Tibial nerve (tissue), 4 donors: Measurements from ENCODE around the gene HES3. TPM values are rescaled to one million over a fixed set of nuclear protein-coding genes. Genes with fewer than 3 reads are reported as not detected.
A peak's percentile ranks its signal among the peaks of the same experiment; 100 is the strongest.

Experiments
- DNase-seq, 2 donors: peaks; one replicate each; pipeline ENCODE4 v3.0.0-alpha.2; 2019; ENCODE audit warnings: low spot score in 2 of 2
- H3K27ac ChIP-seq, 4 donors: fragments of 200-600 bp; sonication (generic) in 3 of 4; one replicate each; pipeline ENCODE4 v1.5.1; 2017 to 2019; ENCODE audit warnings: mild to moderate bottlenecking in 1 of 4
- H3K27me3 ChIP-seq, 2 donors: fragments of 200-600 bp; sonication (generic) in 1 of 2; one replicate each; pipeline versions ENCODE4 v1.5.1 to v1.6.0; 2017 to 2019
- H3K36me3 ChIP-seq, 3 donors: fragments of 200-600 bp; sonication (generic); one replicate each; pipeline ENCODE4 v1.5.1; 2018 to 2019
- H3K4me1 ChIP-seq, 4 donors: fragments of 200-600 bp; sonication (generic) in 3 of 4; one replicate each; pipeline ENCODE4 v1.5.1; 2017 to 2019
- H3K4me3 ChIP-seq, 4 donors: fragments of 200-600 bp; sonication (generic) in 3 of 4; one replicate each; pipeline ENCODE4 v1.5.1; 2017 to 2019; ENCODE audit warnings: mild to moderate bottlenecking in 1 of 4, moderate library complexity in 1 of 4
- H3K9me3 ChIP-seq, 4 donors: fragments of 200-600 bp; sonication (generic) in 3 of 4; one replicate each; pipeline ENCODE4 v1.5.1; 2017 to 2019
- EP300 ChIP-seq, 2 donors: sonication (generic); formaldehyde crosslinking; IDR thresholded peaks; one replicate each; pipeline ENCODE4 v1.6.1; 2017; ENCODE audit warnings: antibody characterized with exemption in 2 of 2, mild to moderate bottlenecking in 1 of 2
- POLR2A ChIP-seq, 2 donors: fragments of 450-650 bp; IDR thresholded peaks; one replicate each; pipeline ENCODE4 v1.6.1; 2017; ENCODE audit warnings: antibody characterized with exemption in 2 of 2, mild to moderate bottlenecking in 2 of 2, moderate library complexity in 2 of 2
- WGBS, 2 donors: methylation state at CpG; one replicate each; pipeline ENCODE4 v1.1.5; 2018; 5-methylcytosine and 5-hydroxymethylcytosine counted together
- total RNA-seq, 4 donors: library from RNA; depleted of rRNA; stranded (reverse); fragments of >200 nt; gene quantifications; one replicate each; pipeline ENCODE4 v1.1.0, GENCODE V29; 2016
- TF ChIP-seq, protein P1 (sequence below), 5 experiments: fragments of 200-600 bp in 3 of 5; fragments of 450-650 bp in 2 of 5; sonication (generic) in 3 of 5; IDR thresholded peaks; one replicate each; pipeline ENCODE4 v1.5.1; 2016 to 2019; ENCODE audit warnings: antibody characterized with exemption in 5 of 5, mild to moderate bottlenecking in 3 of 5, moderate library complexity in 2 of 5

The HES3 gene
- total RNA-seq, 4 donors from 2014 or later = not detected

DNA sequence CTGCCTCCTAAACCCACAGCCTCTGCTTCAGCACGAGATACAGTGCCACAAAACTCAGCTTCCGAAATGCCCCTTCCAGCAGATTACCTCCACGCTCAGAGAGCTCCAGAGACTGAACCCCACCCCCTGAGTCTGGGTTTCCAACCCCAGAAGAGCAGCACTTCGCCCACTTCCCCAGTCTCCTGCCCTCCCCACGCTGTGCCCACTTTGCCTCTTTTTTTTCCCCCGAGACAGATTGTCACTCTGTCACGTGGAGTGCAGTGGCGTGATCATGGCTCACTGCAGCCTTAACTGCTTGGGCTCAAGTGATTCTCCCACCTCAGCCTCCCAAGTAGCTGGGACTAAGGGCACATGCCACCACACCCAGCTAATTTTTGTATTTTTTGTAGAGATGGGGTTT lies 18.3 kb upstream of the HES3 start:
- H3K36me3 ChIP-seq = peaks cover 0 to 97% (median 6%) of the 10 kb centered on the region in 3 donors
- TF ChIP-seq, protein P1, sequence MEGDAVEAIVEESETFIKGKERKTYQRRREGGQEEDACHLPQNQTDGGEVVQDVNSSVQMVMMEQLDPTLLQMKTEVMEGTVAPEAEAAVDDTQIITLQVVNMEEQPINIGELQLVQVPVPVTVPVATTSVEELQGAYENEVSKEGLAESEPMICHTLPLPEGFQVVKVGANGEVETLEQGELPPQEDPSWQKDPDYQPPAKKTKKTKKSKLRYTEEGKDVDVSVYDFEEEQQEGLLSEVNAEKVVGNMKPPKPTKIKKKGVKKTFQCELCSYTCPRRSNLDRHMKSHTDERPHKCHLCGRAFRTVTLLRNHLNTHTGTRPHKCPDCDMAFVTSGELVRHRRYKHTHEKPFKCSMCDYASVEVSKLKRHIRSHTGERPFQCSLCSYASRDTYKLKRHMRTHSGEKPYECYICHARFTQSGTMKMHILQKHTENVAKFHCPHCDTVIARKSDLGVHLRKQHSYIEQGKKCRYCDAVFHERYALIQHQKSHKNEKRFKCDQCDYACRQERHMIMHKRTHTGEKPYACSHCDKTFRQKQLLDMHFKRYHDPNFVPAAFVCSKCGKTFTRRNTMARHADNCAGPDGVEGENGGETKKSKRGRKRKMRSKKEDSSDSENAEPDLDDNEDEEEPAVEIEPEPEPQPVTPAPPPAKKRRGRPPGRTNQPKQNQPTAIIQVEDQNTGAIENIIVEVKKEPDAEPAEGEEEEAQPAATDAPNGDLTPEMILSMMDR (IDR thresholded peaks at IDR 0.05) = no peak
- TF ChIP-seq POLR2A (IDR thresholded peaks at IDR 0.05) (no peak), EP300 (IDR thresholded peaks at IDR 0.05) (no peak)
- H3K27ac ChIP-seq = no peak overlapping the region
- H3K27me3 ChIP-seq = no peaks in the 10 kb centered on the region
- peaks cover 0 to 13% (median 0%) of the 10 kb centered on the region in 4 donors for H3K4me1 ChIP-seq
- H3K9me3 ChIP-seq = no peaks in the 10 kb centered on the region
- WGBS, 2 donors = 88 to 90% methylated on average over 8 of the region's 8 CpGs
- no peak overlapping the region for H3K4me3 ChIP-seq
- no peak for DNase-seq

DNA sequence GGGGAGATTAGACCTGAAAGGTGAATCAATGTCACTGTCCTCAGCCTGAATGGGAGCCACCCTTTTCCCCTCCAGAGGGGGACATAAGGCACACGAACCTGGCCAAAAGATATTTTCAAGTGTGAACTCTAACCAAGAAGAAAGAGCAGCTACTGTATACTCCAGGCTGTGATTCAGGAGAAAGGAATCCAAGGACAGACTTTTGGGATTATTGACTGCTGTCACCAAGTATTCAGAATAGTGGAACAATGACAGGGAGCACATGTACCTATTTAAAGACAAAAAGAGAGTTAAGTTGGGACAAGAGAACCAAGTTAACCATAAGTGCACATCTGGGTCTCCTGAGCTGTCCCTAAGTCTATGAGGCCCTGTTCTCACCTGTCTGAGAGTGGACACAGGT lies 10.6 kb upstream of the HES3 start:
- WGBS, 2 donors = 55 to 68% methylated on average over 1 of the region's 1 CpG
- Histone ChIP-seq H3K36me3 (peaks cover 0 to 57% (median 14%) of the 10 kb centered on the region in 3 donors), H3K27ac (no peak overlapping the region), H3K4me3 (no peak overlapping the region), H3K4me1 (peaks cover 0 to 19% (median 15%) of the 10 kb centered on the region in 4 donors), H3K27me3 (peaks cover 0 to 4% of the 10 kb centered on the region in 2 donors), H3K9me3 (no peaks in the 10 kb centered on the region)
- DNase-seq = no peak
- no peak for TF ChIP-seq POLR2A (IDR thresholded peaks at IDR 0.05)
- TF ChIP-seq EP300 (IDR thresholded peaks at IDR 0.05) = no peak
- TF ChIP-seq, protein P1 (IDR thresholded peaks at IDR 0.05) = no peak

DNA sequence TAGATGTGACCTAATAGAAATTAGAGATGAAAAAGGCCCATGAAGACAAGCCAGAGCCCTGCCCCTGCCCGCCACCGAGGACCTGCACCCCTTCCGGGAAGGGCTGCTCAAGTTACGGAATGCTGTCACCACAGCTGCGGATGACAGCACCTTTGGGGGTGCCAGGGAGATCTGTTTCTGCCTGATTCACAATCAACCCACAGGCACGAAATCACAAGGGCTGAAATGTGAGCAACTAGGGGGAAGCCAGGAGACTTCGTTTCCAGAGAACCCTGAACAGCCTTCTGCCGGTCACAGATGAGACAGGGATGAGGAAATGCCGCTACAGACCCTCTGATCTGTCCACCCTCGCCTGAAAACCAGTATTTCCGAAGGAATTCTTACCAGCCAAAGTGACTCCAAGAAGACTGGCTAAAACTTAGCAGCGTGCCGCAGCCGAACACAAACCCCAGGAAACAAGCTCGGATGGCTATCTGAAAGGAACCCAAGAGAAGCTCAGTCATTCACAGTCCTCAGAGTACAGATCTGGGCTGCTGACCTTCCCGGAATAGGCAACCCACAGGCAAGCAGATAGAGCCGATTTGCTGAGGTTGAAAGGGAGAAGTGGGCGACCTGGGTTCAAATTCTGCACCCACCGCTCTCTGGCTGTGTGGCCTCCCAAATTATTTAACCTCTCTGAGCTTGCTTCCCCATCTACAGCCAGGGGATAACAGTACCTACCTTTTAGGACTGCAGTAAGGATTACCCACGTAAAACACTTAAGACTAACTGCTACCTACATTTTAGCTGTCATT lies 9.3 kb upstream of the HES3 start:
- Histone ChIP-seq H3K27ac (peak overlapping the region in 2 of 4 donors; percentile 55 to 56), H3K4me1 (peaks cover 0 to 19% (median 15%) of the 10 kb centered on the region in 4 donors), H3K4me3 (peak overlapping the region; percentile 65 to 75 (median 70)), H3K27me3 (peaks cover 0 to 16% of the 10 kb centered on the region in 2 donors), H3K36me3 (peaks cover 0 to 44% (median 14%) of the 10 kb centered on the region in 3 donors), H3K9me3 (no peaks in the 10 kb centered on the region)
- no peak for TF ChIP-seq EP300 (IDR thresholded peaks at IDR 0.05)
- no peak for TF ChIP-seq POLR2A (IDR thresholded peaks at IDR 0.05)
- TF ChIP-seq, protein P1 (IDR thresholded peaks at IDR 0.05) = no peak
- DNase-seq = no peak
- WGBS, 2 donors = 28 to 38% methylated on average over 20 of the region's 20 CpGs

DNA sequence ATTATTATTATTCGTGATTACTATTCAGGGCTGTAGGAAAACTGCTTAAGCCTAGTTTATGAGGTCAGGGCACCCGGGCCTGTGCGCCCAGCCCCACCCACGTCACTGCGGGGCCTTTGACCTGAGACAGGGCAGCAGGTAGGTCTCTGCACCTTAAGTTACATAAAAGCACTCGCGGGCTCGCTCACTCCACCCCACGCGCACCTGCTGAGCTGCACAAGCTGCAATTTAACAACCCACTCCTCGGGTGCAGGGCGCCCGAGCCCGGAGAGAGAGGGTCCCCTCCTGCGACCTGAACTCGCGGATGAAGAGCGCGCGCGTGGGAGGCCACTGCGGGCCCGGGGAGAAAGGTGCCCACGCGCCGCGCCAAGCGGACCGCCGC lies 8.7 kb upstream of the HES3 start:
- DNase-seq = no peak
- Histone ChIP-seq H3K4me1 (peaks cover 0 to 19% (median 15%) of the 10 kb centered on the region in 4 donors), H3K27ac (peak overlapping the region in 2 of 4 donors; percentile 55 to 56), H3K9me3 (no peaks in the 10 kb centered on the region), H3K36me3 (peaks cover 0 to 38% (median 14%) of the 10 kb centered on the region in 3 donors), H3K27me3 (peaks cover 0 to 21% of the 10 kb centered on the region in 2 donors), H3K4me3 (peak overlapping the region; percentile 65 to 75 (median 70))
- TF ChIP-seq, protein P1 (IDR thresholded peaks at IDR 0.05) = no peak
- no peak for TF ChIP-seq EP300 (IDR thresholded peaks at IDR 0.05)
- TF ChIP-seq POLR2A (IDR thresholded peaks at IDR 0.05) = no peak
- 0 to 2% methylated on average over 6 to 23 of the region's 30 CpGs for WGBS, 2 donors

DNA sequence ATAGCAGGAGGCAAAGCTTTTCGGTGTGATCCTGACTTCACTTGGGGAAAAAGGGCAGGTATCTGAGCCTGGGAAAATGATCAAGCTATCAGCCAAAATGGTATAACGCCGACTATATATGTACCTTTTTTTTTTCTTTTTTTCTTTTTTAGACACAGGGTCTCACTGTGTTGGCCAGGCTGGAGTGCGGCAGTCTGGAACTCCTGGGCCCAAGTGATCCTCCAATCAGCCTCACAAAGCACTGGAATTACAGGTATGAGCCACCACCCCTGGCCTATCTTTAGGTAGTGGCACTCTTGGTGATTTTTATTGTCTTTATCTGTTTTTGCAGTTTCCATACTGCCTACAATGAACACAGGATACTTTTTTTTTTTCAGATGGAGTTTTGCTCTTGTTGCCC lies 6.9 kb upstream of the HES3 start:
- Histone ChIP-seq H3K36me3 (peaks cover 0 to 20% (median 4%) of the 10 kb centered on the region in 3 donors), H3K27me3 (peaks cover 3 to 40% of the 10 kb centered on the region in 2 donors), H3K4me3 (no peak overlapping the region), H3K27ac (no peak overlapping the region), H3K9me3 (no peaks in the 10 kb centered on the region), H3K4me1 (peaks cover 0 to 29% (median 21%) of the 10 kb centered on the region in 4 donors)
- no peak for DNase-seq
- no peak for TF ChIP-seq POLR2A (IDR thresholded peaks at IDR 0.05)
- TF ChIP-seq, protein P1 (IDR thresholded peaks at IDR 0.05) = no peak
- no peak for TF ChIP-seq EP300 (IDR thresholded peaks at IDR 0.05)
- 96 to 97% methylated on average over 4 of the region's 4 CpGs for WGBS, 2 donors
